ENCODE results near the gene SEZ6. TPM values are rescaled to one million over a fixed set of nuclear protein-coding genes. Genes with fewer than 3 reads are reported as not detected.
A peak's percentile ranks its signal among the peaks of the same experiment; 100 is the strongest.
"Not testable (repeated sequence)": the region's sequence is repeated elsewhere in the genome, so short reads cannot be mapped to it uniquely, and the experiment has no call there.

The SEZ6 gene
- total RNA-seq, 1 donor from 2014 or later, result 0.30 TPM

DNA sequence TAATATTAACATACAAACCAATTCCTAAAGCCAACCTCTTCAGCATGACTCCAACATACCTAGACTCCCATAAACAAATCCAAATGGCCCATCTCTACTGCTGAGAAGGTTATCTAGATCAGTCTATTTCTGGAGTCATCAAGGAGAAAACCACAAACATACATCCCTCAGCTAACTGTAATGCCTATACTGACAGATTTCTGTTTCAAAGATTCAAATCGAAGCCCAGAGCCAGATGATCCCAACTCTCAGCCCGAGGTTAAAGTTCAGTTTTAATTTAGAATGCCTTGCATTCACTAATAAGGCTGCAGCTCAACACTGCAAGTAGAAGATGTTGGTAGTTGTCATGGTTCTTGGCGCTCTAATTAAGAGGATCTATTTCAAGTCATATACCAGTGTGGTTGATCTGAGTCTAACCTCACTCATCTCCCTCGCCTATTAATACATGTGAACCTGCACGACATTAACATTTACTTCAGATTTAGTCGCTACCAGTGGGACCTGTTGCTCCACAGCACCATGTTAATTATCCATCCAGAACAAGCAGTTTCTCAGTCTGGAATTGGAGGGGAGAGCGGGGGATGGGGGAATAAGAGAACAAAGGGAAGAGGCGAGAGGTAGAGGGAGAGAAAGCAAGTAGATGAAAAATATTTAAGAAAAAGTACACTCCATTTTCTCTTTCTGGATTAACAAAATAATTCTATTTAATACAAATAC, 69.9 kb downstream of the SEZ6 start:
- DNase-seq, result no peak

GRCh38 chr17:28934508-28934907, 71.3 kb downstream of the SEZ6 start:
- DNase-seq, result not testable (repeated sequence)

DNA sequence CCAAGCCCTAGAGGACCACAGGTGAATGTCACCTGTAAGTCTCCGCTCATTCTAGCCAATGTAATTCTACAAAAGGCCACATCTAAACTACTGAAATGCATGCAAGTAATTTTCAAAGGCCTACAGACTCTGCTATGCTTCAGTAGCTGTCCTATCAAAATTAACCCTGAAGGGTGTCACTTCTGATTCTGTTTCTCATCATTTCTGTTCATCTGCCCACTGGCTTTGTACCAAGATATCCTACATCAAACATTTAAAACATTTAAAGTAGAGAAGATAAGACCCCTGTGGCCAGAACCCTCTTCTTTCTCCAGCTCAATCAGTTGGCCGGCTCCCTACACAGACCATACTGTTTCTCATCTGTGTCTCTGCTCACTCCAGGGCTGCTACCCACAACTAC, 76.0 kb downstream of the SEZ6 start:
- no peak for DNase-seq

- DNase-seq, result no peak
Measured at GRCh38 chr17:28928061-28928460, 77.8 kb downstream of the SEZ6 start.

- DNase-seq, result no peak
Measured at GRCh38 chr17:28926786-28927185, 79.0 kb downstream of the SEZ6 start.

DNA sequence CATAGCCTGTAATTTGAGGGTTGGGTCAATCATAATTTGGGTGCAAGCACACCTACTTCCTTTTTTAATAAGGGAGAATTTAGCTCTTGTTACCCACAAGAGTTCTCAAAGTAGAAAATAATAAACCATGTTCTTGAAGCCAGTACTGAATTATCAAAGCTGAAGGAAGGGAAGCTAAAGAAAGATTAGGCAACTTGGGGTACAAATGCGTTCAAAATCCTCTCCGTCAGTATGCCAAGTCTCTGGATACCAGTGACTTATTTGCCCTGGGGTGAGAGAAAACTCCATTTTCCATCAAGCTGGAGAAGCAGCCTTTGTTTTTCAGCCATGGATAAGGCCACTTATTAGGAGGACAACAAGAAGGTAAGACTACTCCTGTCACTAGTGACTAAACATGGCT, 79.5 kb downstream of the SEZ6 start:
- DNase-seq, result no peak

DNA sequence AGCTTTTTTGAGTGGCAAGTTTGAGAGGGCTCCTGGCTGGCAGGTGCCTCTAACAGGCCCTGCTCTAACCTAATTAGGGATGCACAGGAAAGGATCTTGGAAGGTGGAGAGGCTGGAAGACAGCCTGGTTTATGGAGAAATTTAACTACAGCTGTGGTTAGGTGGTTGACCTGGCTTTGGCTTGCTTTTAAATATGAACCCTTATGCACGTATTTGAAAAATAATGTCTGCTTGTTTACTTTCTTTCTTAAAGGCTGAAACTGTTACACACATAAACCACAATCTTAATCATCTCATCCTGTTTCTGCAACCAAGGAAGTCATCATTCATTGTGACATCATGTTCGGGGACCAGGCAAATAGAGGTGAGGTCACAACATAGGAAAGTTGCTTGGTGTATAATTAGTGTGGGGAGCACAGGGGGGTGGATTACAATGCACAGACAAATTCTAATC, 79.9 kb downstream of the SEZ6 start:
- no peak for DNase-seq

- DNase-seq, result no peak
Measured at GRCh38 chr17:28920201-28920600, 85.6 kb downstream of the SEZ6 start.

DNA sequence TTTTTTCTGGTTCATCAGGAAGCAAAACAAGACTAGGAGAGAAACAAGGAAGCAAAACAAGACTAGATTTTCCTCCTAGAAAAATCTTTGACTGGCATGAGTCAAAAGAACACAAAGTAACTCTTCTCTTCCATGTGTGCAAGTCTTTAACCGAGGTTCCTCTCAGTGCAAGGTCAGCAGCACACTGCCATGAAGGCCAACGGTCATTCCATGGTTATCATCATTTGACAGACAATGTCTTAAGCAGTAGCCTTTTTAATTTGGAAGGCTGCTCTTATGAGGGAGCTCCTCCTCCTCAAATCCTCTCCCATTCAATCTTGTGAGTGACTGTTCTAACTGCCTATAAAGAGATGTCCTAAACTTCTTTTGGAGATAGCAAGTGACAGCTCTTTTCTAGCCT, 87.5 kb downstream of the SEZ6 start:
- no peak for DNase-seq

DNA sequence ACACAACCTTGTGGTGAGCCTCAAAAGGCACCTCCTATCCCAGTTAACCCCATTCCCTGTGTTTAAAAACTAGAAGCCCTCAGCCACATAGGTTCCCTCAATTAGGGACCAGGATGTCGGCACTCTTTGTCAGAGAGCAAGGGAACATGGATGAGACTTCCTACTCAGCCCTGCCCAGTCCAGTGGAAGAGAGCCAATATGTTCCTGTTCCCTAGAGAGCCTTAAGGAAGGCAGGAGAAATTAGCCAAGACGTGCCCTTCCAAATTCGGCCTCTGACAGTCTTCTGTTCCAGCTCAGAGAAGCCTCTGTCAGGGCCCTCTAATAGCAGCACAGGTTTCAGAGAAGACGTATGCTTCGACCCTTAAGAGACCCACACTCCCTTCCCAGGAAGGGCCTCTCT, 88.4 kb downstream of the SEZ6 start:
- no peak for DNase-seq

DNA sequence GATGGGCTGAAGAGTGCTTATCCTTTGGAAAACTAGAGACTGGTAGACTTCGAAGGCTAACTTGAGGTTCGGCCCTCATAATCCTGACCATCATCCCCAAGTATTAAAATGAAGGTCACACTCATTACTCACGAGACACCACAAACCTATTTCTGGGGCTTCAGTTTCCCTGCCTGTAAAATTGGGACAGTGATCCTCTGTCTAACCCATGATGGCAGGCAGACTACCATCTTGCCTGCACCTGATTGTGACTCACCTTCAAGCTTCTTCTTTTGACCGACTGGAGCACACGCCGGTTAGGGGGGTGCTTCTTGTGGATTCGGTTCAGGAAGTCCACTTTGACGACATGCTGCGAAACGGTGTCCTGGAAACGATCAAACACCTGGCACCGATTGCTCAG, 88.8 kb downstream of the SEZ6 start:
- no peak for DNase-seq

GRCh38 chr17:28916302-28916934, 89.4 kb downstream of the SEZ6 start:
- peak; percentile 9 for DNase-seq

GRCh38 chr17:28912938-28913333, 92.9 kb downstream of the SEZ6 start:
- DNase-seq, result no peak

GRCh38 chr17:28912281-28912937, 93.4 kb downstream of the SEZ6 start:
- no peak for DNase-seq

DNA sequence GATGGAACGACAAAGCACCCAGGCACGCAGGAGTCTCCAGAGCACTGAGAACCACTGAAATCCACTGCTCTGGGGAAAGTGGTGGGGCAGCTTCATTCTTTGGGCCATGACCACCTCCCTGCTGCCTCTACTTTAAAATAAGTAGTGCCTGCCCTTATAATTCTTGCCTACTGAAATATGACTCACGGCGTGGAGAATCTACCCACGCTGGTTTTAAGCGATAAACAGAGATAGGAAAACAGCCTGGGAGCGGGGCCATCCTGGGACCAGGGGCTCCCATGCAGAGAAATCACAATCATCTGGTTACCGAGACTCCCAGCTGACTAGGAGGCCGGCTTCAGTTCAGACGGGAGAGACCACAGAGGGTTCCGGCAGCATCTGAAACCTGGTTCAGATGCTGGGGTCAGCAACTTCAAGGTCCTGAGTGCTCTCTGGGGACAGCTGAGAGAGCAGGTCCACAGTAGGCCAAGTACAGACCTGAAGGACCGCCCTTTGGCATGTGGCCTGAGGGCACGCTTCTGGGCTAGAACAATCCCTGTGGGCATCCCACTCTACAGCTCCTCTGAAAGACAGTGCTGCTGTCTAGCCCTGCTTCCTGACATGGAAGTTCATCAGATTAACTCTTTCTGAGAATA, 94.3 kb downstream of the SEZ6 start:
- DNase-seq, result no peak

- DNase-seq, result no peak
Measured at GRCh38 chr17:28910534-28910933, 95.3 kb downstream of the SEZ6 start.

DNA sequence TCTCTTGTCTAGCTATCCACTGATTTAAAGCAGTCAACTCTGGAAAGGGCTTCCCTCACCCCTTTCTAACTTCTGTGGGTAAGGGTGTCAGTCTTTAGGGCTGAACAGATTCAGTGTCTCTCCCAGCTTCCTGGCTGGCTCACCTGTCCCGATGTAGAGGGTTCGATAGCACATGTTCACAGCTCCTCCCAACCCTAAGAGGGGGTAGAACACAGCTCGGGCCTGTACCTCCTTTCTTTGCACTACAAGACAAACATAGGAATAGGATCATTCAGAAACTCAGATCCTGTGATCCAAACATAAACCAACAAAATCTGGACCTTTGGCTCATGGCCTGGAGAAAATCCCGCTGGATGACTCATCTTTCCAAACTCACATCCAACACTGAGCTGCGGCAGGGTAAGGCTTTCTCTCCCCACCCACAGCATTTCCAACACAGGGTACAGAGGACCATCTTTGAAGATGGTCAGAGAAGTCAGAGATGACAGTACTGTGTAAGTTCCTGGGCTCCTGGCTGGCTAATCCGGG, 97.1 kb downstream of the SEZ6 start:
- DNase-seq, result peak; percentile 45

DNA sequence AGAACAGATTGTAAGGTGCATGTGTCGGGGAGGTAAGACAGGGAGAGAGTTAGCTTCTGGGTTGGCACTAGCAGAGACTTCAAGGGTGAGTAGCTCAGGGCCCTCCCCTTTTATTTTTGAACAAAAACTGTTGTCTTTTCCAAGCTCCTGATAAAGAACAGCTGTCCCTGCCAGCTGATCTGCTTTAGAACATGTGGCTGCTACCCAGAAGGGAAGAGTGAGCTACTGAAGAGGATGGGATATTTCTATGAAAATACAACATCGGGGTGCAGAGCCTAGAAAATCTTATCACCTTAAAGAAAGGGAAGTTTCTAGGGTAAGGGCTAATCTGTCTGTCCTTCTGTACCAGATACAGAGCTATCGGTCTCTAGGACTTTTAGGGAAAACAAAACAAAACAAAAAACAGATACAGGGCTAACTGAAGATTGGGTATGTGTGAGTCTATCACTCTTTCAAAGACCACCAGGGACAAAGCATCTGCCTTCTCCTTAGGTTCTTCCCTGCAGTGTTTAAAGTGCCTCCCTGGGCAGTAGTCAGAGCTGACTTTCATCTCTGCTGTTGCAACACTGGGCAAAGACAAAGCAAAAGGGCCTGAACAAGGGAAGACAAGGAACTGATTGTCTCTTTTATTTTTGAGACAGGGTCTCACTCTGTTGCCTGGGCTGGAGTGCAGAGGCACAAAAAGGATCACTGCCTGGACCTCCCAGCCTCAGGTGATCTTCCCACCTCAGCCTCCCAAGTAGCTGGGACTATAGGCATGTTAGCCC, 97.9 kb downstream of the SEZ6 start:
- DNase-seq, result peak; percentile 37

DNA sequence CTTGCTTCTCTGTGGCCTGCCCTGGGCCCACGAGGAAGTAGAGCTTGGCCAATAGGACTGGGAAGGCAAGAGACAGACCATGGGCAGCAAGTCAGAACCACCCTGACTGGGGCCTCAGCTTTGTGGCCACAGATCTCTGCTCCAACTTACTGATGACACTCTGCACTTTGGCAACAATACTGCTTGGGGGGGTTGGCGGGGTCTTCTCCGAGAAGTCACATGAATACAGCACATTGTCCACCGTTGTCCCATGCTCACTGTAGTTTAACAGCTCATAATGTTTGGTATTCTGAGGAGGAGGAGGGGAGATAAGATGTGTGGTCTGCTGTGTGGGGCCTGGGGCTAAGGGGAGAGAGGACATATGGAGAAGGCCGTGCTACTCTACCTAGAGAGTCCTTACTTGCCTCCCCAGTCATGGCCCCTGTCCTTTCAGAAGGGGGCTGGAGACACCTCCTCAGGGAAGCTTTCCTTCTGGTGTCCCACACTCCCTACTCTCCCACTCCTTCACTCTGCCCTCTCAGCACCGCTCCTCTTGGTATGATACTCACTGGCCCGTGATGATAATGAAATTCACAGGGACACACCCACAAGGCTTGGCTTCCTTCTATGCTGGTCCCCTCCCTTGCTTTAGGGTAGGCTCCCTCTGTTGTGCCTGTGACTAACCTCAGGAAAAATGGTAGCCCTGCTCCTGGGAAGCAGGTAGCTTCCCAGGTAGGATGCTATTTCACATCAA, 99.0 kb downstream of the SEZ6 start:
- DNase-seq, result no peak

DNA sequence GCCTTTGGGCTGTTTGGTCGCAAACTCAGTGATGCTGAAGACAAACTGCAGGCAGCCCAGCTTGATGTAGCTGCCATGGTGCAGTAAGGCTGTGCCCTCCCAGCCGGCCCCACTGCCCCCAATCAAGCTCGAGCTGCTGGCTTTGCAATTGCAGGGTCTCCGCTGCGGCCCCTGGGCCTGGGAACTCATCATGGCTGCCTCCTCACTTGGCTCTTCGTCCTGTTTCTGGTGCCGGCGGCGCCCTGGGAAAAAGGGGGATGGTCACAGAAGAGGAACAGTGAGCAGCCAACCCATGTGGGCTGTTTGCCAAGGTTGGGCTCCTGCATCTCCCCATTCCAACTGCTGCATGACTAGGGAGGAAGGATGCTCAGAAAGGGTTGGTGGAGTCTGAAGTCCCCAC, 99.6 kb downstream of the SEZ6 start:
- DNase-seq, result no peak

Measured in skin of body (tissue), 2 donors.